ENCODE measurements around the gene BTBD18.
A peak's percentile ranks its signal among the peaks of the same experiment; 100 is the strongest.

BTBD18 gene

GRCh38 chr11:57751676-57752253 lies at the start of gene BTBD18:
Gene BTBD18, minus strand, starts transcription at chr11:57751819. Its CDS starts 631 bp downstream, at chr11:57751188.
- Mint-ChIP-seq H3K4me1 (peaks cover 13% of the 10 kb centered on the region), H3K27me3 (no peaks in the 10 kb centered on the region), H3K9me3 (no peaks in the 10 kb centered on the region), H3K4me3 (no peak within 1 kb of the TSS), H3K36me3 (peaks cover 24% of the 10 kb centered on the region), H3K27ac (peak within 1 kb of the TSS; percentile 65)
- ATAC-seq = no peak

DNA sequence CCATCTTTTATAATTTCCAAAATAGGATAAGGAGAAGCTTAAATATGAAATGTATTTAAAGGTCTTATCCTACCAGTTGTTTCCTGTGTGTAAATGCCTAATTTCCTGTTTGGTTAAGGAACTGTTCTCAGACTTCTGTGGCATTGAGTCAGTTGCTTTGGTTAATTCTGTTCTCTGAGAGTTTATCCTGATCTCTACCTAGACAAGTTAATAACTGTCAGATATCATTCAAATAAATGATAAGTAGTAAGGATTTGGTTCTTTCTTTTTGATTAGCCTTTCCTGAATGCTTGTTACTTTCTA lies 49.5 kb upstream of the BTBD18 start:
- Mint-ChIP-seq H3K27ac (peak overlapping the region; percentile 68), H3K9me3 (no peaks in the 10 kb centered on the region), H3K36me3 (peaks cover 51% of the 10 kb centered on the region), H3K27me3 (no peaks in the 10 kb centered on the region), H3K4me3 (no peak overlapping the region), H3K4me1 (peaks cover 31% of the 10 kb centered on the region)
- ATAC-seq = no peak

DNA sequence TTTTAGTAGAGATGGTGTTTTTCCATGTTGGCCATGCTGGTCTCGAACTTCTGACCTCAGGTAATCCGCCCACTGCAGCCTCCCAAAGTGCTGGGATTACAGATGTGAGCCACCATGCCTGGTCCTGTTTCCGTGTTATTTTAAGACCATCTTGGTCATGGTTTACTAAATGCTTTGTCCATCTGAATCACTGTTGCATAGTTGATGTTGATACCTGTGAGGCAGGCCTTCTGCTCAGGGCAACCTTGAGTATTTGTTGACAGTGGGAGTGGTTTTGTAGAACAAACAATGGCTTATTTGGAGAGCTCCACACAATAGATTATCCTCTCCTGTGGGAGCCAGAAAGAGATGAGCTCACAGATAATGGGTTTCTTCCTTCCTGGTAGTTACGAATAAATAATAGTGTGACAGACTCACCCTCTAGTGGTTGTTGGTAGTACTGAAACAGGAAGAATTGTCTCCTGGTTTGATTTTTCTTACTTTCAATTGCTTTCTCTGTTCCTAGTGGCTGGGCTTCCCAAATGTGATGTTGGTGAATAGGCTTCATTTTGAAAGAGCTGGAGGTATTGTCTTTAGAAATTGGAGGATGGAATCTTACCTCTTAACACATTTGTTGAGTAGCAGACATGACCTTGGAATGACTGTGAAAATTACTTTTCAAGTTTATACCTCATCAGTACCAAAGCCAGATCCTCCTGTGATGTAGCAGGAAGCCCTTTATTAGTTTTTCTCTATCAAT lies 49.0 kb upstream of the BTBD18 start:
- H3K27me3 Mint-ChIP-seq = no peaks in the 10 kb centered on the region
- H3K4me1 Mint-ChIP-seq = peaks cover 31% of the 10 kb centered on the region
- H3K4me3 Mint-ChIP-seq = no peak overlapping the region
- ATAC-seq = peak; percentile 79
- peaks cover 51% of the 10 kb centered on the region for H3K36me3 Mint-ChIP-seq
- peak overlapping the region; percentile 68 for H3K27ac Mint-ChIP-seq
- no peaks in the 10 kb centered on the region for H3K9me3 Mint-ChIP-seq

GRCh38 chr11:57798905-57799559 lies 47.4 kb upstream of the BTBD18 start:
- peaks cover 31% of the 10 kb centered on the region for H3K4me1 Mint-ChIP-seq
- peak; percentile 77 for ATAC-seq
- no peak overlapping the region for H3K4me3 Mint-ChIP-seq
- H3K9me3 Mint-ChIP-seq = no peaks in the 10 kb centered on the region
- no peaks in the 10 kb centered on the region for H3K27me3 Mint-ChIP-seq
- peaks cover 44% of the 10 kb centered on the region for H3K36me3 Mint-ChIP-seq
- H3K27ac Mint-ChIP-seq = peak overlapping the region; percentile 89

GRCh38 chr11:57793351-57794115 lies 41.9 kb upstream of the BTBD18 start:
- peak overlapping the region; percentile 68 for H3K4me3 Mint-ChIP-seq
- H3K27ac Mint-ChIP-seq = peak overlapping the region; percentile 86
- H3K36me3 Mint-ChIP-seq = peaks cover 30% of the 10 kb centered on the region
- peaks cover 42% of the 10 kb centered on the region for H3K4me1 Mint-ChIP-seq
- no peaks in the 10 kb centered on the region for H3K27me3 Mint-ChIP-seq
- no peaks in the 10 kb centered on the region for H3K9me3 Mint-ChIP-seq
- no peak for ATAC-seq

GRCh38 chr11:57792870-57793269 lies 41.3 kb upstream of the BTBD18 start:
- Mint-ChIP-seq H3K9me3 (no peaks in the 10 kb centered on the region), H3K27me3 (no peaks in the 10 kb centered on the region), H3K4me3 (peak overlapping the region; percentile 68), H3K27ac (peak overlapping the region; percentile 86), H3K4me1 (peaks cover 42% of the 10 kb centered on the region), H3K36me3 (peaks cover 26% of the 10 kb centered on the region)
- ATAC-seq = peak; percentile 67

DNA sequence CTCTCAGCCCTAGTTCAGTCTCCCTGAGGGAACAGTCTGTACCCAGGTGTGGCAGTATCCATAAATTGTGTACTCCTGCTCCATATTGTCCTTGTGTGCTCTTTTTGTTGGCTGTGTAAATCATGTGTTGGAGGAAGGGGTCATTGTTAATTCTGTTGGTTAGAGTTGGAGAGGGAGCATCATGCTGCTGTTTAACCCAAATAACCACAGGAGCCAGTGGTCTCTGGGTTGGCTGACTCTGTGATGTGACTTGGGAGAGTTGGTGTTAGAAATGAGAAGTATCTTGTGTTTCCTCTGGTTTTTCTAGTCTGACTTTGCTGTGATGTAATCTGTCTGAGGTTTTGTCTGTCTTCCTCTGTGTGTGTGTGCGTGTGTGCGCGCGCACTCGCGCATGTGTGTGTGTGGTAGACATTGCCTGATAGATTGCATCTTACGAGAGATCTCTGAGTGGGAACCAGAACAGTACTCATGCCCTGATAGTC lies 40.5 kb upstream of the BTBD18 start:
- peak overlapping the region; percentile 64 for H3K4me3 Mint-ChIP-seq
- ATAC-seq = peak; percentile 93
- peaks cover 24% of the 10 kb centered on the region for H3K36me3 Mint-ChIP-seq
- peaks cover 47% of the 10 kb centered on the region for H3K4me1 Mint-ChIP-seq
- no peaks in the 10 kb centered on the region for H3K9me3 Mint-ChIP-seq
- peak overlapping the region; percentile 86 for H3K27ac Mint-ChIP-seq
- H3K27me3 Mint-ChIP-seq = no peaks in the 10 kb centered on the region

- ATAC-seq = no peak
- no peaks in the 10 kb centered on the region for H3K9me3 Mint-ChIP-seq
- H3K36me3 Mint-ChIP-seq = peaks cover 19% of the 10 kb centered on the region
- H3K4me3 Mint-ChIP-seq = peak overlapping the region; percentile 64
- peak overlapping the region; percentile 86 for H3K27ac Mint-ChIP-seq
- peaks cover 53% of the 10 kb centered on the region for H3K4me1 Mint-ChIP-seq
- no peaks in the 10 kb centered on the region for H3K27me3 Mint-ChIP-seq
Observed at GRCh38 chr11:57791321-57792059, 39.9 kb upstream of the BTBD18 start.

GRCh38 chr11:57788703-57789088 lies 37.1 kb upstream of the BTBD18 start:
- no peak for ATAC-seq
- Mint-ChIP-seq H3K36me3 (peaks cover 5% of the 10 kb centered on the region), H3K9me3 (no peaks in the 10 kb centered on the region), H3K27ac (peak overlapping the region; percentile 27), H3K27me3 (no peaks in the 10 kb centered on the region), H3K4me1 (peaks cover 77% of the 10 kb centered on the region), H3K4me3 (no peak overlapping the region)

DNA sequence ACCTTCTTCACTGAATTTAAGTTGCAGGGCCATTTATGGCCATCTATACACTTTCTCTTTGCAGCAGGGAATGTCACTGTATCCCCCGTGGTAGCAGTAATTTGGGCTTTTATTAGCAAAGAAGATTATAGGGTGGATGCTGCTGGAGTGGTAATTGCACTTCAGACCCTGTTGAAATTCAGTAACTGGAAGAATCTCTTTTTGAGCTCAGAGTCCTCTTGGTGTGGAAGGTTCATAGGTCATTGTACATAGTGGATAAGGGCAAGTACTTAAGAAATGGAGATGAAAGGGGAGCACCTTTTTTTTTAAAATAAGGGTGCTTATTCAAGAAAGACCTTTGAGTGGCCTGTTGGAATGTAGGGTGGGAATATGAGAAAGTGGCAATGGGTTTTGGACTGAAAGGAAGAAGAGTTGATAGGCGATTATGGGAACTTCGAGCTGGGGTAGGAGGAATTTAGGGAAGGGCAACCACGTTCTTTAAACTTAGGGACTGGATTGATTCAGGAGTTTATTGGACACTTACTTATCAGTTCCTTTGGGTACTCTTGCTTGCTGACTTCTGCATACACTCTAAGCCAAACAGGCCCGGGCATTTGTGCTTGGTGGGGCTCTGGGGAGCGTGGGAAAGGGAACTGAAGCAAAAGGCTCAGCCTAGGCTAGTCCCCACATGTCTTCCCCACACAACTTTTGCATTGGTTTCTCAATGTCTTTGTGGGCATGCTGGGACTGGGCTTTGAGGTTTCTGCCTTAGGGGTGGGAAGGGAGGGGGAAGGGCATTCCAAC lies 36.5 kb upstream of the BTBD18 start:
- no peak for ATAC-seq
- Mint-ChIP-seq H3K9me3 (no peaks in the 10 kb centered on the region), H3K4me3 (no peak overlapping the region), H3K36me3 (peaks cover 5% of the 10 kb centered on the region), H3K27me3 (no peaks in the 10 kb centered on the region), H3K27ac (peak overlapping the region; percentile 27), H3K4me1 (peaks cover 73% of the 10 kb centered on the region)

DNA sequence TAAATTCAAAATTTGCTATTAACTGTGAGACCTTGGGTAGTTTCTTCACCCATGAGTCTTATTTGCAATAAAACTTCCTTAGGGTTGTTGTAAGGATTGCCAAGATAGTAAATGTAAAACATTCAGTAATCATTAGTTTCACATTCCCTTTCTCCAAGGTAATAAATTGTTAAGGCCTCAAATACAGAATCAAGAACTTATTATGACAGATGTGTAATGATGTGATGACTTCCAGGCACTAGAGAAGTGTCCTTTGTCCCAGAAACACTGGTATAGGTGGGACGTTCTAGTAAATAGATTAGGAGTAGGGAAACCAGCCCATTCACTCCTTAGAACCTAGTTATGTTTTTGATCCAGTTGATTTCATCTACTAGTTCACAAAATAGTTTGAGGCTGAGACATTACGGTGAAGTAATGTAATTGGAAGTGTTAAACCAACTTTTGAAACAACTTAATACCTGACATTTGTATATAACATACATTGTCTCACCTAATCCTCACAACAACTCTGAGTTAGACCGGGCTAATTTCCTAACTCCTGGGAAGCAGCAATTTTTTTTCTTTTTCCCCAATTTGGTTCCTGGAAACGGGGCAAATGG lies 35.5 kb upstream of the BTBD18 start:
- Mint-ChIP-seq H3K27me3 (no peaks in the 10 kb centered on the region), H3K36me3 (peaks cover 5% of the 10 kb centered on the region), H3K4me1 (peaks cover 63% of the 10 kb centered on the region), H3K27ac (peak overlapping the region; percentile 85), H3K9me3 (no peaks in the 10 kb centered on the region), H3K4me3 (no peak overlapping the region)
- ATAC-seq = no peak

GRCh38 chr11:57786436-57786835 lies 34.8 kb upstream of the BTBD18 start:
- H3K27ac Mint-ChIP-seq = peak overlapping the region; percentile 85

GRCh38 chr11:57785072-57785471 lies 33.5 kb upstream of the BTBD18 start:
- H3K4me3 Mint-ChIP-seq = peak overlapping the region; percentile 60
- H3K27ac Mint-ChIP-seq = peak overlapping the region; percentile 85
- ATAC-seq = peak; percentile 82

More at GRCh38 chr11:57786436-57786835, 34.8 kb upstream of the BTBD18 start:
- H3K36me3 Mint-ChIP-seq = peaks cover 11% of the 10 kb centered on the region
- no peaks in the 10 kb centered on the region for H3K27me3 Mint-ChIP-seq
- ATAC-seq = no peak
- H3K9me3 Mint-ChIP-seq = no peaks in the 10 kb centered on the region
- peak overlapping the region; percentile 60 for H3K4me3 Mint-ChIP-seq
- peaks cover 56% of the 10 kb centered on the region for H3K4me1 Mint-ChIP-seq

DNA sequence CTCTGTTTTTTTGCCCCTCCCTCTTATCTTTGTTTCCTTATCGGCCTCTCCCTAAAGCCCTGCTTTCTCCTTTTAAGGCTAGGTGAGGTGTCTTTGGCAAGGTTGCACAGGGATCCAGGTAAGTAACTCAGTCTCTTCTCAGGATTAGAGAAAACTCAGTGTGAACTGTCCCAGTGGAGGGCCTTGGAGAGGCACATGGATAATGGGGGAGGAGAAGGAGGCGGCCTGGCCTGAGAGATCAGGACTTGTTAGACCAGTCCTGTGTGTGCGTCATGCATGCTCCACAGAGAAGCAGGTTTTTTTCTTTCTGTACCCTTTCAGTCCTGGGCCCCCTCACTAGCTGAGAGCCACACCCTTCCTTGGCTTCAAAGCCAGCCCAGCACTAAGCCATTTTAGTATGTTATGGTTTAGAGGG lies 29.9 kb upstream of the BTBD18 start:
- no peak overlapping the region for H3K27ac Mint-ChIP-seq
- H3K9me3 Mint-ChIP-seq = no peaks in the 10 kb centered on the region
- H3K36me3 Mint-ChIP-seq = peaks cover 9% of the 10 kb centered on the region
- no peaks in the 10 kb centered on the region for H3K27me3 Mint-ChIP-seq
- H3K4me1 Mint-ChIP-seq = peaks cover 42% of the 10 kb centered on the region
- ATAC-seq = no peak
- no peak overlapping the region for H3K4me3 Mint-ChIP-seq

More at GRCh38 chr11:57785072-57785471, 33.5 kb upstream of the BTBD18 start:
- H3K27me3 Mint-ChIP-seq = no peaks in the 10 kb centered on the region
- peaks cover 50% of the 10 kb centered on the region for H3K4me1 Mint-ChIP-seq
- peaks cover 9% of the 10 kb centered on the region for H3K36me3 Mint-ChIP-seq
- no peaks in the 10 kb centered on the region for H3K9me3 Mint-ChIP-seq

Data from stimulated activated memory B cell treated with anti-CD40 and anti-IgM and Interleukin-4, amounts not matched to agents 10 μg/mL and 1 μg/mL and 100 μg/mL, for 72 hours (primary cell).